ENCODE measurements around the gene BGN.

Gene BGN

DNA sequence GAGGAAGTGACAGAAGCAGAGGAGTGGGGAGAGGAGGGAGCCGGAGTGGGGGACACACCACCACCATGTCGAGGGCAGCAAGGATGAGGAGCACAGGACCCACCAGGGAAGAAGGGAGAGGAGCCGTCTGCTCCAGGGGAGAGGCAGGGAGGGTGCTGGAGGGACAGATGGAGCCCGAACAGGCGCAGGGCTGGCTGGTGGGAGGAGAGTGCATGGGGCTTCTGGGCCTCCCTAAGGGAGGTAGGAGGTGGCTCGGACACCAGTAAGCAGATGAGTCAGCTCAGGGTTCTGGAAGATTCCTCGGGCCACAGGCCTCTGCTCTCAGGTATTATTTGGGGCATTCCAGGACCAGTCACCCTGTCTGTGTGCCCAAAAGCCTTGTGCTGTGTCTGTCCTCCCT is 52.4 kb downstream of the BGN start:
- no peaks in the 10 kb centered on the region for H3K9me3 ChIP-seq (ENCODE audit: control insufficient read depth in 2 of 2, low read length in 2 of 2)
- H3K9ac ChIP-seq (ENCODE audit: low read length in 2 of 2): no peak overlapping the region
- no peaks in the 10 kb centered on the region for H3K4me1 ChIP-seq (ENCODE audit: control insufficient read depth, insufficient read depth, low read length)
- no peak overlapping the region for H3K27ac ChIP-seq (ENCODE audit: low read length)
- peaks cover 0 to 7% of the 10 kb centered on the region in 2 donors for H3K27me3 ChIP-seq (ENCODE audit: control insufficient read depth in 1 of 2, insufficient read depth in 2 of 2, low read length in 2 of 2)
- H3K36me3 ChIP-seq (ENCODE audit: control insufficient read depth in 2 of 2, insufficient read depth in 2 of 2, low read length in 2 of 2): no peaks in the 10 kb centered on the region
- H3K4me3 ChIP-seq (ENCODE audit: low read length in 2 of 2): no peak overlapping the region

DNA sequence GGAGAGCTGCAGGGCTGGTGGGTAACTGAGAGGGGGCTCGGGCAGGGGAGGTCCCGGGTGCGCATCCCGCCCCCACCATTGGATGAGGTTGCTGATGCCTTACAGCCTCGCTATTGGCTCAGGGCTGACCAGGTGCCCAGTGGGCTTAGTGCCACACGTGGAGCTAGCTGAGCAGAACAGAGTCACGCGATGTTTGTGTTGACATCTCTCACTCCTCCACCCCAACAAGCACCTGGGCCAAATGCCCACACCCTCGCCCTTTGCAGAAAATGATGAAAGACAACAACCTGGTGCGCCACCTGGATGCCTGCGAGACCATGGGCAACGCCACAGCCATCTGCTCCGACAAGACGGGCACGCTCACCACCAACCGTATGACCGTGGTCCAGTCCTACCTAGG is 54.5 kb downstream of the BGN start:
- Histone ChIP-seq H3K27me3 (ENCODE audit: control insufficient read depth in 1 of 2, insufficient read depth in 2 of 2, low read length in 2 of 2) (peaks cover 0 to 13% of the 10 kb centered on the region in 2 donors), H3K4me3 (ENCODE audit: low read length in 2 of 2) (no peak overlapping the region), H3K9me3 (ENCODE audit: control insufficient read depth in 2 of 2, low read length in 2 of 2) (no peaks in the 10 kb centered on the region), H3K9ac (ENCODE audit: low read length in 2 of 2) (no peak overlapping the region), H3K36me3 (ENCODE audit: control insufficient read depth in 2 of 2, insufficient read depth in 2 of 2, low read length in 2 of 2) (no peaks in the 10 kb centered on the region), H3K4me1 (ENCODE audit: control insufficient read depth, insufficient read depth, low read length) (no peaks in the 10 kb centered on the region), H3K27ac (ENCODE audit: low read length) (no peak overlapping the region)

GRCh38 chrX:153549807-153550206 is 55.0 kb downstream of the BGN start:
- H3K27ac ChIP-seq (ENCODE audit: low read length): no peak overlapping the region
- H3K27me3 ChIP-seq (ENCODE audit: control insufficient read depth in 1 of 2, insufficient read depth in 2 of 2, low read length in 2 of 2): peaks cover 0 to 14% of the 10 kb centered on the region in 2 donors
- H3K4me1 ChIP-seq (ENCODE audit: control insufficient read depth, insufficient read depth, low read length): peaks cover under 1% of the 10 kb centered on the region
- H3K9ac ChIP-seq (ENCODE audit: low read length in 2 of 2): no peak overlapping the region
- H3K9me3 ChIP-seq (ENCODE audit: control insufficient read depth in 2 of 2, low read length in 2 of 2): no peaks in the 10 kb centered on the region
- H3K4me3 ChIP-seq (ENCODE audit: low read length in 2 of 2): no peak overlapping the region
- no peaks in the 10 kb centered on the region for H3K36me3 ChIP-seq (ENCODE audit: control insufficient read depth in 2 of 2, insufficient read depth in 2 of 2, low read length in 2 of 2)

DNA sequence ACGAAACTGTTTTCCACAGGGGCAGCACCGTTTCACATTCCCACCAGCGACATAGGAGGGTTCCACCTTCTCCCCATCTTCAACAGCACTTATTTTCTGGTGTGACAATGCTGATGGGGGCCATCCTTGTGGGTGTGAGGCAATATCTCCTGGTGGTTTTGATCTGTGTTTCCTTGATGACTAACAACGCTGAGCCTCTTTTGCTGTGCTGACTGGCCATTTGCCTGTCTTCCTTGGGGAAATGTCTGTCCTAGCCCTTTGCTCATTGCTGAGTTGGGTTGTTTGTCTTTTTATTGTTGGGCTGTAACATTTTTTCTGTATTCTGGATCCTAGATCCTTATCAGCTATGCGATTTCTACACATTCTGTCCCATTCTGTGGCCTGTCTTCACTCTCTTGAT is 56.4 kb downstream of the BGN start:
- Histone ChIP-seq H3K9ac (ENCODE audit: low read length in 2 of 2) (no peak overlapping the region), H3K9me3 (ENCODE audit: control insufficient read depth in 2 of 2, low read length in 2 of 2) (no peaks in the 10 kb centered on the region), H3K27ac (ENCODE audit: low read length) (no peak overlapping the region), H3K27me3 (ENCODE audit: control insufficient read depth in 1 of 2, insufficient read depth in 2 of 2, low read length in 2 of 2) (peaks cover 0 to 18% of the 10 kb centered on the region in 2 donors), H3K4me3 (ENCODE audit: low read length in 2 of 2) (no peak overlapping the region), H3K36me3 (ENCODE audit: control insufficient read depth in 2 of 2, insufficient read depth in 2 of 2, low read length in 2 of 2) (no peaks in the 10 kb centered on the region), H3K4me1 (ENCODE audit: control insufficient read depth, insufficient read depth, low read length) (peaks cover 3% of the 10 kb centered on the region)

DNA sequence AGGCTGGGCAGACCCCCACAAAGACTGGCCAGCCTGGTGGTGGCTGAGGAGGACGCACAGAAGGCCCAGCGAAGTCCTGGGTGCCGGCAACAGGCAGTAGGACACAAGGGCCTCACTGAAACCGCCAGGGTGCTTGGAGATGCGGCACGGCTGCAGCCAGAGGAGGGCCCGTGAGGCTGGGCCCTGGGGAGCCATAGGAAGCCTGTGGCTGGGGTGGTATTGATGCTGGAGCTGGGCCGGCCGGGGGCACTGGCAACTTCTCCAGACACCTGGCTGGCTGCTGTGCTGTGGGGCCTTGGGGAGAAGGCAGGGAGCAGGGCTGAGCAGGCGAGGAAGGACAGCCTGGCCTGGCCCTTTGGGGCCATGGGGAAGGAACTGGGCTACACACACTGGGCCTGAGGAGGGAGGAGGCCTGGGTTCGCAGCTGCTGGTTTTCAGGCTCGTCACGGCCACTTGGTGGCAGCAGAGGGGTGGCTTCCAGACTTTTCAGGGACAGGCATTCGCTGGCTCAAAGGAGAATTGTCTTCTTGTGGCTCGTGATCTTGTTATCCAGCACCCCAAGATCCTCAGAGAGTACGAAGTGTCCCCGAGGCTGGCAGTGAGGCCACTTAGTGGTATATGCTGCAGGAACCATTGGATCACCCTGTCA is 59.9 kb downstream of the BGN start:
- H3K9ac ChIP-seq (ENCODE audit: low read length in 2 of 2): no peak overlapping the region
- H3K4me1 ChIP-seq (ENCODE audit: control insufficient read depth, insufficient read depth, low read length): peaks cover 3% of the 10 kb centered on the region
- no peaks in the 10 kb centered on the region for H3K9me3 ChIP-seq (ENCODE audit: control insufficient read depth in 2 of 2, low read length in 2 of 2)
- no peak overlapping the region for H3K27ac ChIP-seq (ENCODE audit: low read length)
- no peak overlapping the region for H3K4me3 ChIP-seq (ENCODE audit: low read length in 2 of 2)
- no peaks in the 10 kb centered on the region for H3K36me3 ChIP-seq (ENCODE audit: control insufficient read depth in 2 of 2, insufficient read depth in 2 of 2, low read length in 2 of 2)
- H3K27me3 ChIP-seq (ENCODE audit: control insufficient read depth in 1 of 2, insufficient read depth in 2 of 2, low read length in 2 of 2): peaks cover 0 to 17% of the 10 kb centered on the region in 2 donors

DNA sequence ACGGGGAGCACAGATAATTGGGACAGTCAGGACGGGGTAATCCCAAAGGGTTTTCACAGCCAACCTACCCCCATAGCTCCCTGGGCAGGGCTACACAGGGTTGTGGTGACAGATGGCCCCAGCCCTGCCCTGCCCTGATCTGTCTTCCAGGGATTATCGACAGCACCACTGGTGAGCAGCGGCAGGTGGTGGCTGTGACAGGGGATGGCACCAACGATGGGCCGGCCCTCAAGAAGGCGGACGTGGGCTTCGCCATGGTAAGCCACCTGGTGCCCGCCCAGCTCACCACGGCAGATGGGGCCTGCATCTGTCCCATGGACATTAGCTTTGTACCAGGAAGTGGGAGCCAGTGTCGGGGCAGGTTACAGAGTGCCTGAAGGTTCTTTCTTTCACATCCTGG is 62.0 kb downstream of the BGN start:
- Histone ChIP-seq H3K9ac (ENCODE audit: low read length in 2 of 2) (no peak overlapping the region), H3K4me1 (ENCODE audit: control insufficient read depth, insufficient read depth, low read length) (peaks cover 3% of the 10 kb centered on the region), H3K27me3 (ENCODE audit: control insufficient read depth in 1 of 2, insufficient read depth in 2 of 2, low read length in 2 of 2) (peaks cover 0 to 18% of the 10 kb centered on the region in 2 donors), H3K9me3 (ENCODE audit: control insufficient read depth in 2 of 2, low read length in 2 of 2) (no peaks in the 10 kb centered on the region), H3K4me3 (ENCODE audit: low read length in 2 of 2) (no peak overlapping the region), H3K27ac (ENCODE audit: low read length) (no peak overlapping the region), H3K36me3 (ENCODE audit: control insufficient read depth in 2 of 2, insufficient read depth in 2 of 2, low read length in 2 of 2) (no peaks in the 10 kb centered on the region)

- no peaks in the 10 kb centered on the region for H3K9me3 ChIP-seq (ENCODE audit: control insufficient read depth in 2 of 2, low read length in 2 of 2)
- no peak overlapping the region for H3K9ac ChIP-seq (ENCODE audit: low read length in 2 of 2)
- no peak overlapping the region for H3K4me3 ChIP-seq (ENCODE audit: low read length in 2 of 2)
- no peak overlapping the region for H3K27ac ChIP-seq (ENCODE audit: low read length)
- peaks cover 3% of the 10 kb centered on the region for H3K4me1 ChIP-seq (ENCODE audit: control insufficient read depth, insufficient read depth, low read length)
- peaks cover 0 to 12% of the 10 kb centered on the region in 2 donors for H3K27me3 ChIP-seq (ENCODE audit: control insufficient read depth in 1 of 2, insufficient read depth in 2 of 2, low read length in 2 of 2)
- no peaks in the 10 kb centered on the region for H3K36me3 ChIP-seq (ENCODE audit: control insufficient read depth in 2 of 2, insufficient read depth in 2 of 2, low read length in 2 of 2)
These were observed 63.0 kb downstream of the BGN start for GRCh38 chrX:153557618-153558355.

All from stomach smooth muscle (tissue), 2 donors.